NOMO-1 treated with dmso at 0.1 percent for 144 hours (cell line): Measurements from ENCODE around the gene ANKRD16.
"Not testable (repeated sequence)": the region's sequence is repeated elsewhere in the genome, so short reads cannot be mapped to it uniquely, and the experiment has no call there.

Experiments used
- DNase-seq: peaks from one replicate; lab custom pipeline; 2025; ENCODE audit not compliant: unreplicated experiment; lab: John Stamatoyannopoulos, UW

Gene ANKRD16

DNA sequence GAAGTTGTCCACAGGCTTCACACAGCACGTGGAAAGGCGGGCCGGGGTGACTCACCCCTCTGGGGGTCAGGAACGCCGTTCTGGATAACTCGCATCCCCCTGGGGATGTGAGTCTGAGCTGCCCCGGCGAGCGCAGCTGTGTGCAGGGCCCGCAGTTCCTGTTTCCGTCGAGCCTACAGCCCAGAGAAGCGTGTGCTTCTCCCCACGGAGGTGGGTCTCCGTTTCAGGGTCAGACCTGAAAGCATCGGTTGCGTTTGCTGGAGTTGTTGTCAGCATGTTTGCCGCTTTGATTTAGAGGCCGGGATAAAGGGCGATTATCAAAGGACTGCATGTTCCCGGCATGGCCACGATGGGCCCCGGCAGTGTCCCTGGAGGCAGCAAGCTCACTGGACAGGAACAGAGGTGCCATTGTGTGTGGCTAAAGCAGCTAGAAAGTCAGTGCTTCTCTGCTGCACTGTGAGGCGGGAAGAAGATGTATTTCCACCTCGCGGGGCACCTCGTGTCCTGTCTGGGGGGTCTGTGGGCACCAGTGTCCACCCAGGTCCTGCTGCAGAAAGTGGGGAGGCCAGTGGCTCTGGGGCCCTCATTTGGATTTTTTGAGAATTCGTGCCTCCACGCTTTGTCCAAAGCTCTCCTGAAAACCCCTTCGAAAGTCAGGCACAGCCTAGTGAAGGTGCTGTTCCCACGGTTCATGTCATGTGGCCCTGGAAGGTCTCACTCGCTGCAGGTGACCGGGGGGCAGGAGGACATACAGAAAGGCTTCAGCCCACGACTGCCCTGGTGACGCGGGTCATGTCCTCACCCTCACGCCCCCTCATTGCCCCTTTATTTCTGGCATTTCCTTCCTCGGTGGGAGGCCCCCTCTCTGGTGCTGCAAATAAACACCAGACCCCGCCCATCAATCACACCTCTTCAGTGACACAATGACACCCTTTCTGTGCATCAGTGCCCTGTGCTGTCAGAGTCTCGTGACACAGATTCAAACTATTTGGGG is 49.1 kb downstream of the ANKRD16 start:
- DNase-seq, result no peak

DNA sequence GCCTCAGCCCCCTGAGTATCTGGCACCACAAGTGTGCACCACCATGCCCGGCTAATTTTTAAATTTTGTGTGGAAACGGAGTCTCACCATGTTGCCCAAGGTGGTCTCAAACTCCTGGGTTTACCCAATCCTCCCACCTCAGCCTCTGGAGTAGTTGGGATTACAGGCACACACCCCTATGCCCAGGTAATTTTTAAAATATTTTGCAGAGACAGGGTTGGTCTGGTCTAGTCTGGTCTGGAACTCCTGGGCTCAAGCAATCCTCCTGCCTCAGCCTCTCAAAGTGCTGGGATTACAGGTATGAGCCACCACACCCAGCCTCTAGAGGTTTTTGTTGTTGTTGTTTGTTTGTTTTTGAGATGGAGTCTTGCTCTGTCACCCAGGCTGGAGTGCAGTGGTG is 53.5 kb downstream of the ANKRD16 start:
- DNase-seq, result not testable (repeated sequence)

DNA sequence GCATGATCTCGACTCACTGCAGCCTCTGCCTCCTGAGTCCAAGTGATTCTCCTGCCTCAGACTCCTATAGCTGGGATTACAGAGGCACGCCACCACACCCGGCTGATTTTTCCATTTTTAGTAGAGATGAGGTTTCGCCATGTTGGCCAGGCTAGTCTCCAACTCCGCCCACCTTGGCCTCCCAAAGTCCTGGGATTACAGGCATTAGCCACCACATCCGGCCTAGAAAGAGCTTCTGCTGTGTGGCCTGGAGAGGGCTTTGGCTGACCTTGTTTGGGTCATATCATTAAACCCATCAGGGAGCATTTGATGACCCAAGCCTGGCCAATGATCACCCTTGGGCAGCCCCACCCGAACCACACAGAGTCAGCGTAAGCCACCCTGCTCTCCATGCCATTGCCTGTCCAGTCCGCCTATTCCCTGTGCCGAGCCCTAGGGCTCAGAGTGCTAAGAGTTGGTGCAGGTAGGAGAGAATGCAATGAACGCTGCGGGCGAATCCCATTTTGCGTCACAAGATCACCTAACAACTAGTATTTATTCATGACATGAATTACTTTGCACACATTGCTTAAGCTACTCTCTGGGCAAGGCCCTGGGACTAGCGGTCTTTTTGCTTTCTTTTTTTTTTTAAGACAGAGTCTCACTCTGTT is 54.1 kb downstream of the ANKRD16 start:
- DNase-seq, result no peak

DNA sequence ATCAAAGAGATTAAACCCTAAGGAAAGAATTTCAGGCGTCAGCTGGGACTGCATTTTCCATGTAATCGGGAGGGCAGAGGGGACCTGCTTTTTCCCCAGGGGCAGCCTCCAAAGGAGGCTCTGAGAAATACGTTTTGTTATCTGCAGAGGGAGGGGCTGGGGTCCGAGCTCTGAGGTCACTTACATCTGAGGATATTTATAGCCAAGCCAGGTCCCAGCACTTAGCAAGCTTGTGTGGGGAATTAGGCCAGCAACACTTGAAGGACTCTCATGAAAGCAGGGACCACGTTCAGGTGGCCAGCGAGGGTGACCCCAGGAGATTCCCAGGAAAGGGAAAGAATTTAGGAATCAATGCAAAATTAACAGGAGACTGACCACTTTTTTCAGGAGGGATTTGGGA is 55.9 kb downstream of the ANKRD16 start:
- DNase-seq, result no peak

DNA sequence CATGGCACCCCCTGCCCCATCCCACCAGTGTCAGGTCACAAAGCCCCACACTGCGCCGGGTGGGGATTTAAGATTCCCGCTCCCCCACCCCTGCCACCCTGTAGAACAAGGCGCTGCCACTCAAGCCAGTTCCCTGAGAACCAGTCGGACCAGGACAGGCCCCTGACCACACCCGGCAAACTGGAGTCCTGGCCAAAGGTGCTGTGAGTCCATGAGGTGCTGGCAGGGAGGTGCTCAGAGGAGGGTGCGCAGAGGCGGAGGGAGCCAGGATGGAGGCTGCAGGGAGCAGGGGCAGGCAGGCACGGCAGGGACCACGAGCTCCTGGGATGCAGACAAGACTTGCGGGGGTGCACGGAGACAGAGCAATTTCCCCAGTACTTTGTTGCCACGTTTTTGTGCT is 56.7 kb downstream of the ANKRD16 start:
- DNase-seq, result no peak

DNA sequence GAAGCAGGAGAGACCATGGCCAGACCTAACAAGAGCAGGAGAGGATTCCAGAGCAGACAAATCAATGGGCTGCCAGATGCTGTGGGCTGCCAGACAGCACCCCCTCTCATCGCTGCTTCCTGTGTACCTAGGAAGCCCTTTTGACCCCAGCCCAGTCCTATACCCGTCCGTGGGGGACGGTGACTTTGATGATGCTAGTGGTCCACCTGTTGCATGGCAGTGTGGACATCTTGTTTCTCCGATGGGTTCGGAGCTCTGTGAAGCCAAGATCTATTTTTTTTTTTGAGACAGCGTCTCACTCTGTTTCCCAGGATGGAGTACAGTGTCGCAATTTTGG is 58.3 kb downstream of the ANKRD16 start:
- DNase-seq, result no peak

DNA sequence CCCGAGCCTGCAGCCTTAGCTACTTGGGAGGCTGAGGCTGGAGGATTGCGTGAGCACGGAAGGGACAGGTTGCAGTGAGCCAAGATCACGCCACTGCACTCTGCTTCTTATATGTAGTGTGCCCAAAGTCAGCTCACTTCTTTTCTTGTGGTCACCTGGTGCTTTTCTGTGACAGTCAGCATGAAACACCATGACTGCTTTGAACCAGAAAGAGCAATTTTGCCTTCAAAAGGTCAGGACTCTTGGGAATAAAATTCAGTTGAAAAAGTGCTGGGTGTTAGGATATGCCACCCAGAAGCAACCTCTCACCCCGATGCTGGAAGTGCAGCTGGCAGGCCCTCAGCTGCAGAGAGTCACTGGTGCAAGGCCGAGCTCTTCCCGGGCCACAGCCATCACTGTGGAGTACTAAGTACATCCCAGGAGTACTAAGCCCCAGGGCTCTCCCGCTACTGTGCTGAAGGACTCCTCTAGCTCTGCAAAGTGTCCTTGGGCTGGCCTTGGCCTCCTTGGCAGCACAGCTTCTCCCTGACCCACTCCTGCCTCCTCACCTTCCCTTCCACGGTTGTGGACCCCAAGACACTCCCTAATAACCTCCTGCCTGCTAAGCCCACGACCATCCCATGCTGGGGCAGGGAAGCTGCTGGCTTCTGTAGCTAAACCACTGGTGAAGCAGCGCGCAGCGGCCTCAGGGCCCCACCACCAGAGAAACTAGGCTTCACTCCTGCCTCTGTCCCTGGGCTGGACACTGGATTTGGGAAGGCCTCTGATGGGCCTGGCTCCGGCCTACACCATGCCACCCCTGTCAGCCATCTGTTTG is 58.9 kb downstream of the ANKRD16 start:
- no peak for DNase-seq

DNA sequence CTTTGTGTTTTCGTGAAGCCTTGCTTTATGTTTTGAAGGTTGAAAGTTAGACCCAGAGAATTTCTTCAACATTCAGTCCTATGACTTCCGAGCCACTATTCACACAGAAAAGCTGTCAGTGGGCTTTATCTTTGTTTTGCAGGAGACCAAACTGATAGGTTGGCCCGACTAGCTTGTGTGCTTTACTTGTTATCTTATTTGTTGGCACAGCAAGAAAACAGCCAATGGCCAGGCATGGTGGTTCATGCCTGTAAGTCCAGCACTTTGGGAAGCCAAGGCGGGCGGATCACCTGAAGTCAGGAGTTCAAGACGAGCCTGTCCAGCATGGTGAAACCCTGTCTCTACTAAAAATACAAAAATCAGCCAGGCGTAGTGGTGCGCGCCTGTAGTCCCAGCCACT is 60.4 kb downstream of the ANKRD16 start:
- no peak for DNase-seq

DNA sequence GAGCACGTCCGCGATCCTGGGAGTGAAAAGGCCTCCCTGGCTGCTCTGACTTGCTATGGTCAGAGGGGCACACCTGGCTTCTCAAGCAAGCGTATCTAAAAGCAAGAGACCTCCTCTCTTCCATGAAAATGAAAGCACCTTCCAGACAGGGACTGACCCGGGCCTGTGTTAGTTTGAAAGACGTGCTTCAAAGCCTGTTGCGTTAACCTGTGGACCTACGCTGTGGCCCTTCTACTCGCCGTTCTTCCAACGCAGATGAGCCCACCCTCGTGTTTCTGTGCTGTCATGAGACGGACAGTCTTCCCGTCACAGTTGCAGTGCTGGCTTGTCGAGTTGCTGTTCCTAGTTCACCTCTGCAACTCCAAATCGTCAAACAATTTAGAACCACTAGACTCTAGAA is 61.0 kb downstream of the ANKRD16 start:
- DNase-seq, result no peak

DNA sequence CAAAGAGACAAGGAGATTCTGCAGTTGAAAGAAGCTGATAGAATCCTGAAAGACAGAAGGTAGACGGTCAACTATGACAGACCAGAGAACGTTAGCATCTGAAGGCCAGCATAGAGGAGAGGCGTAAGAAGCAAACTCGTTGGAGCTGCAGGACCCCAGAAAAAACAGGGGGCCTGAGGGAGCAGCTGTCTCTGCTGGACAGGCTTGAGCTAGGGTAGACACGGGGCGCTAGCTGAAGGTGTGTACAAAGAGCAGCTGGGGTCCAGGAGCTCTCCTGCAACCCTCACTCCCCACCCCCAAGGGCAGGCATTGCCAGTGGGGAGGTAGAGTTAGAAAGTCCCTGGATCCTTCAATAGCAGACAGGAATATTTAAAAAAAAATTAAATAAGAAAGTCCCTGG is 61.9 kb downstream of the ANKRD16 start:
- DNase-seq, result no peak

DNA sequence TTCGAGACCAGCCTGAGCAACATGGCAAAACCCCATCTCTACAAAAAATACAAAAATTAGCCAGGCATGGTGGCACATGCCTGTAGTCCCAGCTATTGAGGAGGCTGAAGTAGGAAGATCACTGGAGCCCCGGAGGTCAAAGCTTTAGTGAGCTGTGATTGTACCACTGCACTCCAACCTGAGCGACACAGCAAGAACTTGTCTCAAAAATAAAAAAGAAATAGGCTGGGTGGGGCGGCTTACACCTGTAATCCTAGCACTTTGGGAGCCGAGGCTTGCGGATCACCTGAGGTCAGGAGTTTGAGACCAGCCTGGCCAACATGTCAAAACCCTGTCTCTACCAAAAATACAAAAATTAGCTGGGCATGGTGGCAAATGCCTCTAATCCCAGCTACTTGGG is 63.2 kb downstream of the ANKRD16 start:
- DNase-seq, result not testable (repeated sequence)

DNA sequence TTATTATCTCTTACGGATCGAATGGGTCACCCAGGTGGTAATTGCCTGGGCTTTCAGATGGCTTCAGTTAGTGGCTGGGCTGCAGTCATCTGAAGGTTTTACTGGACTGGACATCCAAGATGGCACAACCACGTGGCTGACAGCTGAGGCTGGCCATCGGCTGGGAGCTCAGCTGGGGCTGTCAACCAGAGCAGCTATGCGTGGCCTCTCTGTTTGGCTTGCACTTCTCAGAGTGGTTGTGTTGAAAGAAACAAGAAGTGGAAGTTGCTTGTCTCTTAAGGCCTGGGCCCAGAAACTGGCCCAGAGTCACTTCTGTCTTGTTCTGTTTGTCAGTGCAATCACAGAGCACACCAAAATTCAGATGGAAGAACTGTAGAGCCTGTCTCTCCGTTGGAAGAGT is 70.8 kb downstream of the ANKRD16 start:
- no peak for DNase-seq

DNA sequence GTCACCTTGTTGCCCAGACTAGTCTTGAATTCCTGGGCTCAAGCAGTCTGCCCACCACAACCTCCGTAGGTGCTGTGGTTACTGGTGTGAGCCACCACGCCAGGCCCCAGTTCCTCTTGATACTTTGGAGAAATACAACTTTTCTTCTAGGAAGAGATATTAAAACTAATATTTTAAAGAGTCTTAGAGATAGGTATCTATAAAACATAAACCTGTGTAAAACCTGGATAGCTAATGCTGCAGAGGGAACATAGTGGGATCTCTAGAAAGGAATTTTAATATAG is 71.7 kb downstream of the ANKRD16 start:
- no peak for DNase-seq

DNA sequence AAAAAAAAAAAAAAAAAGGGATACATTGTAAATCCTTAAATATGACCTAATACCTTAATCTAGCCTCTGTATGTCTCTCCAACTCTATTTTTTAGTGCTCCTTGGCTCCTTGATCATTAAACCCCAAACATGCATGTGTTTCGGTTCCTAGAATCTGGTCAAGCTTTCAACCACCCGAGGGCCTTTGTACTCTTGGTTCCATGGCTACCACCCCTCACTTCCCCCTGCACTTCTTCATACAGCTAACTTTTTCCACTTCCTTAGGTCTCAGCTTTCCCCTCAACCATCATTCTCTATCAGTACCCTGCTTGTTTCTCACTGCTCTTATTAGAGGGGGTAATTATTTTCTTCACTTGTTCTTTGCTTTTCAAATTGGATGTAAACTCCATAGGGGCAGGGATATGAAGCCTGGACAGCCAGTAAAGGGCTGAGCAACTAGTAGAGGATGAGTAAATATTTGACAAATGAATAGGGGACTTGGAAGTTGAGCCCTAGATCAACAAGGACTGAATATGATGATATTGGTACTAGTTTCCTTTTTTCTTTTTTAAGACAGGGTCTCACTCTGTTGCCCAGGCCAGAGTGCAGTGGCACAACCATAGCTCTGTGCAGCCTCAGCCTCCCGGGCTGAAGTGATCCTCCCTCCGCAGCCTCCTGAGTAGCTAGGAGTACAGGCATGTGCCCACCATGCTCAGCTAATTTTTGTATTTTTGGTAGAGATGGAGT is 72.2 kb downstream of the ANKRD16 start:
- no peak for DNase-seq

DNA sequence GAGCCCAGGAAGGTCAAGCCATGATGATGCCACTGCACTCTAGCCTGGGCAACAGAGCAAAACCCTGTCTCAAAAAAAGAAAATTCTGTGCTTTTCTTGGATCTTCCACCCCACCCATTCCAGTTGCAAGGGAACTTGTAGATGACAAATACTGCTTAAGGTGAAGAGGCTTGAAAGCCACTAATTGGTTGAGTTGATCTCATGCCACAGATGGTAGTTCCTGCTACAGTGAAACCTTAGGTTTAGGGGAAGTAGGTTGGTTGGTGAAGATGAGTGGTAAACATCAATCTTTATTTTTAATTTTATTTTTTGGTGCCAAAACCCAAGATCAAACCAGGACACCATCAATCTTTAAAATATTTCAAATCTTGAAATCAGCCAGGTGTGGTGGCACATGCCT is 73.5 kb downstream of the ANKRD16 start:
- DNase-seq, result peak; percentile 57

DNA sequence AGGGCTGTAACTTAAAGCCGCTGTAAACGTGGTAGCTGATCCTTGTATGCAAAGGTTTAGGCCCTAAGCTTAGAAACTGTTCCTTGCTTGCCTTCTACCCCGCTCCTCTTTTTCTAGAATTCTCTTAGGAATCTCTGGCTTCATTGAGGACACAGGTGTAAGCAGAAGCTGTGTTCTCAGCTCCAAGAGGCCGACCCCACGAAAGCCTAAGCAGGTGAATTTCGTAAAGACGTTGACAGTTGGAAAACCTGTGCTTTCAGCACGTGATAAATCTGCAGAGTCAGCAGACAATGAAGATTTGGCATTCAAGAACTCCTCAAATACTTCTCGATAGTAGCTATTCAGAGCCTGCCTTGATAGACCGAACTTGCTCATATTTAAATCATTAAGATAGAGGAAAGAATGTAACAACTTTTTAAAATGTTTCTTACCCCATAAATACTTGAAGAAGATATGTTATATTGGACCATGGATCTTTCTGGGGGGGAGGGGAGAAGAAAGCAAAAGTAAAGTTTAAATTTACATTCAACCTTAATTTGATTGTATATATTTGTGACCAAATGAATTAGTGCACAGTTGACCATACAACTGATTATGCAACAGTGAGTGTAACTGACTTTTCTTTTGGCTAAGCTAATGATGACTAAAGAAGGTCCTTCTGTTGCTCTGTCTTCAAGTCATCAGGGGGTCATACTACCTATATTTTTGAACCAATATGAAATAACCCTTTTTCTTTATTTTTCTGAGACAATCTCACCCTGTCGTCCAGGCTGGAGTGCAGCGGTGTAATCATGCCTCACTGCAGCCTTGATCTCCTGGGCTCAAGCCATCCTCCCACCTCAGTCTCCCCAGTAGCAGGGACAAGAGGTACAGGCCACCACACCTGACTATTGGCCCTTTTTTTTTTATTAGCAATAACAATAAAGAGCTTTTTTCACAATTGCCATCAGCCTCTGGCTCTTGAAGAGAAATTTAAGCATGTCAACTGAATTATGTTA is 75.3 kb downstream of the ANKRD16 start:
- DNase-seq, result peak; percentile 33

DNA sequence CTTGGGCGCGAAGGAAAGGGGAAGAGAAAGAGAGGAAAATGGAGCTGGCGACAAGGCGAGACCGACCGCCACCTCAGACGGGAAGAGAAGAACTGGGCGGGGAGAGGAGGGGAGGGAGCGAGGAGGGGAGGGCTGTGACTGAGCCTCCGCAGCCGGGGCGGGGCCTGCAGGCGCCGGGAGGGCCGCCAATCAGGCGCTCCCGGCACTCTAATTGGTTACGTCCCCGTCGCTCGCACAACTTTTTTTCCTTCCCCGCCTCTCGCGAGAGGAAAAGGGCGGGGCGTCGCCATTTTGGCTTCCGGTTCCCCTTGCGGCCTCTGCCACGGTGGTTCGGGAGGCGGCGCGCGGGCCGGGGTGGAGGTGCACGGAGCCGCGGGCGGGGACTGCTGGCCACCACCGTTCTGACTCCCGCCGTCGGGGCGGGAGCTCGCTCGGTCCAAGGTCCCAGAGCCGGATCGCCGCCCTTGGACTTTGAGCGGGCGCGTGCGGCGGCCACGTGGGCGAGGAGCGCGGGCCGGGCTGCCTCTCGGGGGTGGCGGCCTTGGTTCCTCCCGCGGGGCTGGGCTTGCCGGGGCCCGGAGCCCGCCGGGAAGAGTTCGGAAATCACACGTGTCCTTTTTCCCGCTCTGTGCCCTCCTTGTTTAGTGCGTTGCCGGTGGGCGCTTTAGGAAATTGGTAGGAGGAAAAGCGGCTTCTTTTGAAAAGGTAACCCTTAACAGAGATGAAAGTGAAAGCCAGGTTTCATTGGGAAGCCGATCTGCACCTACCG is 76.2 kb downstream of the ANKRD16 start, which contains the start of gene GDI2:
Gene GDI2, minus strand, starts transcription at position 94 of the 769 bp plus-strand sequence. CDS start 176 bp downstream, outside the sequence.
- peak; percentile 99 for DNase-seq

DNA sequence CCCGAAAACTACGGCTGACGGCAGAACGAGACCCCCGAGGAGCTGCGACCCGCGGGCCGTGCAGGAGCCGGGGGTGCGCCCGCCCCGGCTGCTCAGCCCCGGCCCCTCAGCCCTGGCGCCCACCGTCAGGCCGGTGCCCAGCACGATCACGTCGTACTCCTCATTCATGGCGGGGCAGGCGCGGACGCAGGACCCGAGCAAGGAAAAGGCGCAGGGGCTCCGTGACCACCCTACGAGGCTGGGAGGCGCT is 76.7 kb downstream of the ANKRD16 start:
- DNase-seq, result no peak

DNA sequence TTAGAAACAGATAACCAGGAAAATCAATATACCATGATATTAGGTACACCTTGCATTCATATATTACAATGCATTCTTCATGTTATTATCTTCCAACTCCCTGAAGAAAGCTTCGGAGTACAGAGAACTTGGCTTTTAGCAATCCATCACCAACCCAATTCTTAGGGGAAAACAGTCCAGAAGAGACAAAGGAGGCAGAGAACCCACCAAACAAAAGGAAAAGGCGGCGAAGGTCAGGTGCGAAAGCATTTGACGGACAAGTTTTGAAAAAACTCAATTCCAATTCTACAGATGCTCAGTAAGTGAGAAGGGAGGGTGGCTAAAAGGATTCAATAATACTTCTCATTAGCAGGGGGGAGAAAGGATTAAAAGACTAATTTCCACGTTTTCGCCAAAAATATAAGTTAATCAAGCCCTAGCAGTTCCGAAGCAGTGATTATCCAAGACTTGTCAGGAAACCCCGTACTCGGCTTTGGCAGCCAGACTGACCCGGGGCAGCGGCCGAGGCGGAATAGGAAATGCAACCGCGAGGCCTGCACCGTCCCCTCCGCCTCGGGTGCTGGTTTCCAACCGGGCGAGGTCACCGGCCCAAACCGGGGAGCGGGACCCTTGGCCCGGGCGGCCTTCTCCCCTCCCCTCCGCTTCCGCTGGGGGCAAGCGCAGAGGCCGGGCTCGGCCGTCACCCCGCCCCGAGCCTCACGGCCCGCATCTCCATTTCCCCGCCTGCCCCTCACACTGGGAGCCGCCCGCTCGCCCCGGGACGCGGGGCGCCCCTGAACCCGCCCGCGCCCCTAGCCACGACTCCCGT is 77.2 kb downstream of the ANKRD16 start:
- no peak for DNase-seq
